ENCODE results near the gene IL37. TPM values are rescaled to one million over a fixed set of nuclear protein-coding genes. Genes with fewer than 3 reads are reported as not detected.

The IL37 gene
- total RNA-seq, 1 experiment from 2014 or later = 1.0 TPM

GRCh38 chr2:112867701-112868631, 43.0 kb upstream of the IL37 start:
- no peak overlapping the region for H3K4me3 ChIP-seq
- H3F3A ChIP-seq (ENCODE audit: insufficient read depth, low read depth) = peaks cover 28% of the 10 kb centered on the region
- no peaks in the 10 kb centered on the region; the same call in 1 of the 2 replicates for H3K9me3 ChIP-seq (ENCODE audit: insufficient read depth, low read depth)
- intact Hi-C loops (cut with micrococcal nuclease; ENCODE audit: unreplicated experiment) = loop anchor here (5.0 kb wide), 2 partner anchors 69 to 106 kb away; partner anchors contain the start of gene CKAP2L
- no peaks in the 10 kb centered on the region for H3K27me3 ChIP-seq (ENCODE audit: insufficient read depth, low read depth)
- ChIA-PET CTCF (no interaction called here), POLR2A (ENCODE audit: unreplicated experiment) (no interaction called here)
- DNase-seq = no peak
- TF ChIP-seq CTCF (conservative IDR thresholded peaks at IDR 0.05) (no peak), EZH2 (IDR thresholded peaks at IDR 0.05; ENCODE audit: low read depth) (no peak)
- H3K36me3 ChIP-seq (ENCODE audit: low read depth) = no peaks in the 10 kb centered on the region
- 0 out of 2 replicates have a peak overlapping the region, but pooled peaks have one; percentile 48 for H3K4me2 ChIP-seq
- H3K27ac ChIP-seq = no peak overlapping the region
- peaks cover 34% of the 10 kb centered on the region for H3K4me1 ChIP-seq (replicated peaks; ENCODE audit: insufficient read depth)
- no peaks in the 10 kb centered on the region for H4K20me1 ChIP-seq (ENCODE audit: insufficient read depth)
- no TSS peak for BruUV-seq (replicated peaks)
- no peaks in the 10 kb centered on the region for H3K9me2 ChIP-seq (ENCODE audit: insufficient read depth)
- H3K79me2 ChIP-seq (ENCODE audit: low read depth) = no peaks in the 10 kb centered on the region
- no peak overlapping the region for H2AFZ ChIP-seq

GRCh38 chr2:112869258-112869842, 41.6 kb upstream of the IL37 start:
- Histone ChIP-seq H3K36me3 (ENCODE audit: low read depth) (no peaks in the 10 kb centered on the region), H3K9me2 (ENCODE audit: insufficient read depth) (no peaks in the 10 kb centered on the region), H3F3A (ENCODE audit: insufficient read depth, low read depth) (peaks cover 28% of the 10 kb centered on the region), H3K4me3 (0 out of 2 replicates have a peak overlapping the region, but pooled peaks have one; percentile 4), H3K9me3 (ENCODE audit: insufficient read depth, low read depth) (no peaks in the 10 kb centered on the region; the same call in 1 of the 2 replicates), H3K27me3 (ENCODE audit: insufficient read depth, low read depth) (no peaks in the 10 kb centered on the region), H4K20me1 (ENCODE audit: insufficient read depth) (no peaks in the 10 kb centered on the region), H3K4me2 (peak overlapping the region; percentile 48), H3K27ac (peak overlapping the region; percentile 56), H3K4me1 (replicated peaks; ENCODE audit: insufficient read depth) (peaks cover 34% of the 10 kb centered on the region), H2AFZ (no peak overlapping the region), H3K79me2 (ENCODE audit: low read depth) (no peaks in the 10 kb centered on the region)
- ChIA-PET POLR2A (ENCODE audit: unreplicated experiment) (interaction anchor here (0.5 kb wide), 1 partner anchor 106 kb away, joined by 4 read pairs; no protein-coding TSS in a partner anchor), CTCF (interaction anchor here (0.6 to 0.7 kb wide), 2 partner anchors 73 kb away, joined by 3 read pairs; no protein-coding TSS in a partner anchor)
- BruUV-seq (replicated peaks) = no TSS peak
- intact Hi-C loops (cut with micrococcal nuclease; ENCODE audit: unreplicated experiment) = loop anchor here (5.0 kb wide), 2 partner anchors 68 to 107 kb away; partner anchors contain the start of gene CKAP2L
- no peak for TF ChIP-seq EZH2 (IDR thresholded peaks at IDR 0.05; ENCODE audit: low read depth)
- no peak for TF ChIP-seq CTCF (conservative IDR thresholded peaks at IDR 0.05)
- peak; percentile 91 to 97 for DNase-seq
